Bone marrow (tissue), 2 donors: ENCODE results near the gene CCNK.
A peak's percentile ranks its signal among the peaks of the same experiment; 100 is the strongest.

Experiments used
- DNase-seq, 2 donors: peaks; one replicate each; lab custom pipeline; 2025; lab: John Stamatoyannopoulos, UW

The CCNK gene

GRCh38 chr14:99466758-99467157, 14.5 kb upstream of the CCNK start:
- DNase-seq: no peak

GRCh38 chr14:99467336-99468078, 13.7 kb upstream of the CCNK start:
- no peak for DNase-seq

- DNase-seq: no peak
These were observed 13.1 kb upstream of the CCNK start for GRCh38 chr14:99468081-99468480.

GRCh38 chr14:99468836-99469592, 12.2 kb upstream of the CCNK start:
- no peak for DNase-seq

GRCh38 chr14:99471731-99472130, 9.5 kb upstream of the CCNK start:
- DNase-seq: no peak

GRCh38 chr14:99472937-99473336, 8.3 kb upstream of the CCNK start:
- no peak for DNase-seq

GRCh38 chr14:99473458-99473857, 7.8 kb upstream of the CCNK start:
- DNase-seq: no peak

GRCh38 chr14:99475179-99475578, 6.0 kb upstream of the CCNK start:
- no peak for DNase-seq

- DNase-seq: no peak
These were observed 5.5 kb upstream of the CCNK start for GRCh38 chr14:99475660-99476059.

GRCh38 chr14:99476864-99477263, 4.3 kb upstream of the CCNK start:
- DNase-seq: peak in 1 of 2 donors; percentile 36

GRCh38 chr14:99478128-99478527, 3.1 kb upstream of the CCNK start:
- no peak for DNase-seq

- no peak for DNase-seq
These were observed 1.9 kb upstream of the CCNK start for GRCh38 chr14:99479160-99479905.

GRCh38 chr14:99479906-99480869, 1.0 kb upstream of the CCNK start, which contains the start of gene SETD3:
Gene SETD3, minus strand, starts transcription at chr14:99480859. Its CDS starts 15,054 bp downstream, at chr14:99465805.
- peak in 1 of 2 donors; percentile 17 for DNase-seq

GRCh38 chr14:99481745-99482099, 513 bp downstream of the CCNK start:
- DNase-seq: no peak

- no peak for DNase-seq
These were observed 2.9 kb downstream of the CCNK start for GRCh38 chr14:99484106-99484505.

- DNase-seq: no peak
These were observed 16.1 kb downstream of the CCNK start for GRCh38 chr14:99497341-99497740.

- DNase-seq: no peak
These were observed 16.7 kb downstream of the CCNK start for GRCh38 chr14:99497894-99498293.

- no peak for DNase-seq
These were observed 21.8 kb downstream of the CCNK start for GRCh38 chr14:99502989-99503421.

- DNase-seq: no peak
These were observed 22.7 kb downstream of the CCNK start for GRCh38 chr14:99503848-99504453.

- DNase-seq: no peak
These were observed 23.9 kb downstream of the CCNK start for GRCh38 chr14:99505089-99505488.

GRCh38 chr14:99506276-99506675, 25.1 kb downstream of the CCNK start:
- no peak for DNase-seq
